Measurements from ENCODE around the gene RIN3.

- TF ChIP-seq CTCF (IDR thresholded peaks at IDR 0.05) = no peak
- no peak for TF ChIP-seq POLR2A (IDR thresholded peaks at IDR 0.05)
Observed at GRCh38 chr14:92656306-92657081, 142.9 kb downstream of the RIN3 start.

All from Peyer's patch (tissue), 4 donors.